IPS-NIHi11 (cell line): ENCODE results near the gene SLC36A2.
A peak's percentile ranks its signal among the peaks of the same experiment; 100 is the strongest.
"Not testable (repeated sequence)": the region's sequence is repeated elsewhere in the genome, so short reads cannot be mapped to it uniquely, and the experiment has no call there.

Experiments
- DNase-seq: peaks from one replicate; pipeline ENCODE4 v3.0.0; 2012; ENCODE audit warnings: mixed read lengths, low spot score

The SLC36A2 gene

DNA sequence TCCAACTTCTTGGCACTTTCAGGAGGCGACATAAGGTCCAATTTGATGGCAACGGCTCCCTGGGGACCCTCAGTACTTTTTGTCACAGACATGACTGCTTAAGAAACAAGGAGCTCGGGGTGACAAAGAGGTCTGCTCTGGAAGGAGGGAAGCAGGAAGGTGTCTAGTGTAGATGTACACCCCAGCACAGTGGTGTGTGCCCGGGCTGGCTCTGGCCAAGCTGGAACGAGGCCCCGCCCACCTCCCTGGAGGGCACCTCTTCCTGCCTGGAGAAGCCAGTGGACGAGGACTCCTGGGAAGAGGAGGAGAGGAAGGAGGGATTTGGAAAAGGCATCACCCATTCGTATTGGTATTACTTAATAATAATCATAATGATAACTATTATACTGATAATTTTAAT, at the start of gene SLC36A2:
Gene SLC36A2, minus strand, starts transcription at position 191 of the 400 bp plus-strand sequence. Its CDS starts 99 bp downstream, at position 92.
- peak; percentile 30 for DNase-seq

- DNase-seq: no peak
These were observed 41.6 kb upstream of the SLC36A2 start for GRCh38 chr5:151388960-151389359.

- DNase-seq: no peak
These were observed 36.7 kb upstream of the SLC36A2 start for GRCh38 chr5:151384106-151384505.

DNA sequence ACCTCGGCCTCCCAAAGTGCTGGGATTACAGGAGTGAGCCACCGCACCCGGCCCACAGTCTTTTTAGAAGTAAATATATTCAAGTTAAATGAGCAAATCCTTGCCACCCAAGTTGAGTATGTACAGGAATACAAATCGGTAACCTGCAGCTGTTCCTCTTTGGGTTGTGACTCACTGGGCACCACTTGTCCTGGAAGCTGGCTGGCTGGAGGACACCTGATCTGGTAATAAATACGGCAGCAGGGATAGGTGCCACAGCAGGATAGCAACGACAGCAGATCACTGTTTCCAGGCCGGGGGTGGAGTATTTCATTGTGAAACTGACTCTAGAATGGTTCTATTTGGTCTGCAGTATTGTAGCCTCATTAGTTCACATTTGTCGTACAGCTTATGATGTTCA, 35.7 kb upstream of the SLC36A2 start:
- peak; percentile 34 for DNase-seq

GRCh38 chr5:151382576-151382975, 35.2 kb upstream of the SLC36A2 start:
- no peak for DNase-seq

GRCh38 chr5:151381899-151382298, 34.5 kb upstream of the SLC36A2 start:
- DNase-seq: no peak

DNA sequence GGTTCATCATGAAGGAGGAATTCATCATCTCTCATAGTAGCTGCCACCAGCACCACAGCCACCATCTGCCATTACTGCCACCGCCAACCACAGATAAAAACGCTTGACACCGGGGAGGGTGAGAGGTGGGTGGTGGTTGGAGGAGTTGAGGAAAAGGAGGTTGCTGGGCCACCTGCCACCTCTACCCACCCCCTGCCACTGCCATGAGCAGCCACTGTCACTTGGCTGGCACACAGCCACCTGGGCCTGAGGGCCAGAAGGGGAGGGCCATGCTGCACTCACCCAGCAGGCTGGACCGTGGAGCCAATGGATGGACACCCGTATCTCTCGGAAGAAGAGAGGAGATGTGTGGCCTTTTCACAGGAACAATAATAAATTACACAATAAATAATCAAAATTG, 31.3 kb upstream of the SLC36A2 start:
- DNase-seq: no peak

- DNase-seq: no peak
These were observed 27.2 kb upstream of the SLC36A2 start for GRCh38 chr5:151374539-151374938.

- DNase-seq: not testable (repeated sequence)
These were observed 19.7 kb upstream of the SLC36A2 start for GRCh38 chr5:151367038-151367437.

- no peak for DNase-seq
These were observed 16.3 kb upstream of the SLC36A2 start for GRCh38 chr5:151363673-151364072.

GRCh38 chr5:151362970-151363369, 15.6 kb upstream of the SLC36A2 start:
- no peak for DNase-seq

DNA sequence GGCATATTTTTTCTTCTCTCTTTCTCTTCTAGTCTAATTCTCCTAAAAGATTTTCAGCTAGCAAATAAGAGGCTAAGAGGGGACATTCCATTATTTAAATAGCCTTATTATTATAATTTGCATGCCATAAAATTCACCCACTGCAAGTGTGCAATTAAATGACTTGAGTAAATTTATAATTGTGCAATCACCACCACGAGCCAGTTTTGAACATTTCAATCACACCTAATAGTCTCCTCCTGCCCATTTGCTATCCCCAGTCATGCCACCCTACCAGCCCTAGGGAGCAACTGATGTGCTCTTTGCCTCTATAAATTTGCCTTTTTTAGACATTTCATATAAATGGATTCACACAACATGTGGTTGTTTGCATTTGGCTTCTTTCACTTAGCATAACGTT, 12.0 kb upstream of the SLC36A2 start:
- DNase-seq: no peak

GRCh38 chr5:151357792-151358191, 10.4 kb upstream of the SLC36A2 start:
- DNase-seq: no peak

DNA sequence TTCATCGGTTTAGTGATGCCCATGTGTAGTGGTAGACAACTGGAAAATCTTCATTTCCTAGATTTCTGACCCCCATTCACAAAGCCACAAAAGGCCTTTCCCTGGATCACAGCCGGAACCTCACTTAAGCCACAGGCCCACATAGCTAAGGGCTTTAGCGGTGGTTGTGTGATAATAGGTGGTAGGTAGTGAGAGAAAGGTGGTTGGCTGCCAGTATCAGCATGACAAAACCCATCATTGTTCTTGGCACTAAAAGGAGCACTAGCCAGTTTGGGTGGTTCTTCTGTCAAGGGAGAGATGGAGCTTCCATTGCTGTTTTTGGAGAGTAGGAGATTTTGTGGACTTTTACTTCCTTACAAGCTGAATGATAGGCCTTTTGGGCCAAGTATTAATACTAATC, 9.7 kb upstream of the SLC36A2 start:
- peak; percentile 40 for DNase-seq

- no peak for DNase-seq
These were observed 4.3 kb upstream of the SLC36A2 start for GRCh38 chr5:151351671-151352070.

GRCh38 chr5:151348789-151349188, 1.4 kb upstream of the SLC36A2 start:
- no peak for DNase-seq

GRCh38 chr5:151345808-151346478, 1.4 kb downstream of the SLC36A2 start:
- peak; percentile 12 for DNase-seq

GRCh38 chr5:151345187-151345807, 2.1 kb downstream of the SLC36A2 start:
- peak; percentile 24 for DNase-seq

- no peak for DNase-seq
These were observed 3.3 kb downstream of the SLC36A2 start for GRCh38 chr5:151344088-151344487.

- DNase-seq: no peak
These were observed 7.4 kb downstream of the SLC36A2 start for GRCh38 chr5:151340004-151340403.

- DNase-seq: no peak
These were observed 8.6 kb downstream of the SLC36A2 start for GRCh38 chr5:151338734-151339133.

GRCh38 chr5:151332857-151333256, 14.5 kb downstream of the SLC36A2 start:
- DNase-seq: no peak

- no peak for DNase-seq
These were observed 18.6 kb downstream of the SLC36A2 start for GRCh38 chr5:151328734-151329133.

DNA sequence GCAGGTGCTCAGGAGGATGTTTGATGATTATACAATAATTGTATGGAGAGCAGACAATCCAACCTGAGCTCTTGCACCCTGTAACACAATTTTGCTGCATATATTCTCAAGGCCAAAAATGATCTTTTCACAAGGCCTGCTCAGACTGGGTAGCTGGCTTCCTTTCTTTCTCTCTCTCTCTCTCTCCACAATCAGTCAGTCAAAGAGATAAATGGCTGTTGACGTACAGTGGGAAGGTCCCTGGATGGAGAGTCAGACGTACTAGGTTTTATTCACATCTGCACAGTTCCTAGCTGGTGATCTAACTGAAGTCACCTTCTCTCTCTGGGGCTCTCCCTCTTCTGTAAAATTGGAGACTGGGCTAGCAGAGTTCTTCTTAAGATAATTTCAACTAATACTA, 19.8 kb downstream of the SLC36A2 start:
- DNase-seq: no peak
